ENCODE data around the gene WWC2. TPM values are rescaled to one million over a fixed set of nuclear protein-coding genes. Genes with fewer than 3 reads are reported as not detected.

The WWC2 gene
- total RNA-seq, 1 experiment from 2014 or later: 126 TPM

GRCh38 chr4:183213996-183214395, 114.9 kb downstream of the WWC2 start:
- DNase-seq (ENCODE audit: low spot score) (no peak), ATAC-seq (no peak)
- no peak overlapping the region for H3K27ac Mint-ChIP-seq
- no peaks in the 10 kb centered on the region for H3K27me3 Mint-ChIP-seq (ENCODE audit: low read depth)
- H3K4me1 Mint-ChIP-seq: peaks cover 21% of the 10 kb centered on the region
- H3K36me3 Mint-ChIP-seq: peaks cover 5% of the 10 kb centered on the region
- TF ChIP-seq CDX4 (CRISPR knock-in tag; IDR thresholded peaks at IDR 0.05; ENCODE audit: borderline replicate concordance): no peak
- ChIA-PET CTCF (interaction anchor here (0.7 kb wide), 1 partner anchor 42 kb away, joined by 3 read pairs; no protein-coding TSS in a partner anchor), POLR2A (no interaction called here)
- no peak overlapping the region for H3K4me3 Mint-ChIP-seq
- no peaks in the 10 kb centered on the region for H3K9me3 Mint-ChIP-seq

- DNase-seq (ENCODE audit: low spot score): no peak
- H3K9me3 Mint-ChIP-seq: no peaks in the 10 kb centered on the region
- H3K4me3 Mint-ChIP-seq: no peak overlapping the region
- ATAC-seq: no peak
- H3K27ac Mint-ChIP-seq: no peak overlapping the region
- H3K36me3 Mint-ChIP-seq: peaks cover 5% of the 10 kb centered on the region
- peaks cover 21% of the 10 kb centered on the region for H3K4me1 Mint-ChIP-seq
- POLR2A ChIA-PET: interaction anchor here (0.5 to 0.7 kb wide), 2 partner anchors 62 to 105 kb away, joined by 3 to 4 read pairs; no protein-coding TSS in a partner anchor
- TF ChIP-seq IRF1 (CRISPR knock-in tag; IDR thresholded peaks at IDR 0.05) (no peak), AFF4 (CRISPR knock-in tag; IDR thresholded peaks at IDR 0.05; ENCODE audit: borderline replicate concordance) (no peak), ZBTB21 (CRISPR knock-in tag; IDR thresholded peaks at IDR 0.05; ENCODE audit: borderline replicate concordance) (no peak), JUN (CRISPR knock-in tag; IDR thresholded peaks at IDR 0.05) (no peak), TCF7 (CRISPR knock-in tag; IDR thresholded peaks at IDR 0.05; ENCODE audit: low read depth) (no peak), ERG (CRISPR knock-in tag; IDR thresholded peaks at IDR 0.05) (no peak), ESRRA (CRISPR knock-in tag; IDR thresholded peaks at IDR 0.05; ENCODE audit: borderline replicate concordance) (no peak), NFE2L1 (CRISPR knock-in tag; IDR thresholded peaks at IDR 0.05) (no peak), ZMAT4 (CRISPR knock-in tag; IDR thresholded peaks at IDR 0.05) (no peak), TEAD4 (CRISPR knock-in tag; IDR thresholded peaks at IDR 0.05) (no peak)
- CTCF ChIA-PET: no interaction called here
- no peaks in the 10 kb centered on the region for H3K27me3 Mint-ChIP-seq (ENCODE audit: low read depth)
These were observed 115.9 kb downstream of the WWC2 start for GRCh38 chr4:183214912-183215488.

GRCh38 chr4:183220236-183220635, 121.2 kb downstream of the WWC2 start:
- CTCF ChIA-PET: interaction anchor here (0.8 to 1.8 kb wide), 2 partner anchors 14 to 147 kb away, joined by 3 to 4 read pairs; no protein-coding TSS in a partner anchor
- TF ChIP-seq KAT7 (CRISPR knock-in tag; IDR thresholded peaks at IDR 0.05; ENCODE audit: borderline replicate concordance): no peak
- TF ChIP-seq TCF7 (CRISPR knock-in tag; IDR thresholded peaks at IDR 0.05; ENCODE audit: low read depth): no peak
- TF ChIP-seq ZNF416 (CRISPR knock-in tag; IDR thresholded peaks at IDR 0.05): no peak
- TF ChIP-seq EMX1 (CRISPR knock-in tag; IDR thresholded peaks at IDR 0.05): no peak
- no peak for TF ChIP-seq CDX4 (CRISPR knock-in tag; IDR thresholded peaks at IDR 0.05; ENCODE audit: borderline replicate concordance)
- no peak for TF ChIP-seq PRDM15 (CRISPR knock-in tag; IDR thresholded peaks at IDR 0.05)
- no peak for TF ChIP-seq ESRRA (CRISPR knock-in tag; IDR thresholded peaks at IDR 0.05; ENCODE audit: borderline replicate concordance)
- TF ChIP-seq CTCF (IDR thresholded peaks at IDR 0.05): no peak

More at GRCh38 chr4:183220236-183220635, 121.2 kb downstream of the WWC2 start:
- POLR2A ChIA-PET: no interaction called here
- Mint-ChIP-seq H3K4me1 (peaks cover 16% of the 10 kb centered on the region), H3K4me3 (no peak overlapping the region), H3K9me3 (no peaks in the 10 kb centered on the region), H3K27me3 (ENCODE audit: low read depth) (no peaks in the 10 kb centered on the region), H3K27ac (no peak overlapping the region), H3K36me3 (peaks cover 5% of the 10 kb centered on the region)
- ATAC-seq: no peak
- DNase-seq (ENCODE audit: low spot score): no peak
